Right lobe of liver (tissue), 6 donors: Measurements from ENCODE around the gene POMT2. TPM values are rescaled to one million over a fixed set of nuclear protein-coding genes. Genes with fewer than 3 reads are reported as not detected.

Experiments used
- ATAC-seq, 4 donors: fragments of 200-7000 bp; cut with Tn5 transposase; one replicate each; pipeline ENCODE4 v1.9.1; 2020; ENCODE audit warnings: mild to moderate bottlenecking in 4 of 4, moderate library complexity in 4 of 4
- DNase-seq, 3 donors: peaks; one replicate each; pipeline ENCODE4 v3.0.0-alpha.2; 2020
- H3K27ac ChIP-seq, 3 donors: fragments of 200-600 bp; one replicate each; pipeline ENCODE4 v1.8.0; 2022
- H3K27me3 ChIP-seq, 2 donors: fragments of 200-600 bp; one replicate each; pipeline ENCODE4 v1.8.0; 2022
- H3K36me3 ChIP-seq, 4 donors: fragments of 200-600 bp; sonication (generic) in 1 of 4; one replicate each; pipeline versions ENCODE4 v1.5.1 to v1.8.0; 2017 to 2022; ENCODE audit warnings: control low read depth in 1 of 4
- H3K4me1 ChIP-seq, 4 donors: fragments of 200-600 bp; sonication (generic) in 1 of 4; one replicate each; pipeline versions ENCODE4 v1.5.1 to v1.8.0; 2017 to 2022; ENCODE audit warnings: control low read depth in 1 of 4
- H3K4me3 ChIP-seq, 3 donors: fragments of 200-600 bp; one replicate each; pipeline ENCODE4 v1.8.0; 2022
- H3K9me3 ChIP-seq, 4 donors: fragments of 200-600 bp; sonication (generic) in 1 of 4; one replicate each; pipeline versions ENCODE4 v1.5.1 to v1.8.0; 2017 to 2022; ENCODE audit warnings: control low read depth in 1 of 4
- POLR2A ChIP-seq: fragments of 450-650 bp; IDR thresholded peaks from one replicate; pipeline ENCODE4 v1.6.1; 2017; ENCODE audit warnings: antibody characterized with exemption, mild to moderate bottlenecking
- WGBS: methylation state at CpG from one replicate; pipeline ENCODE4 v1.1.6; 2018; ENCODE audit warnings: low coverage, low lambda C conversion rate; ENCODE audit not compliant: insufficient coverage; ENCODE audit errors: missing lambda C conversion rate; 5-methylcytosine and 5-hydroxymethylcytosine counted together
- intact Hi-C, 2 donors: fragments of 100-400 bp; cut with DNase I; formaldehyde crosslinking; loops; one replicate each; pipeline versions ENCODE4 v1.11.2 to v1.14.1; 2022
- total RNA-seq, 6 experiments: library from RNA; depleted of rRNA in 2 of 6; stranded (reverse); fragments of >200 nt in 2 of 6; fragmentation: NEBNext Ultra II Directional in 3 of 6; extraction: Animal tissue kit (Norgen Biotek cat#: 25700) in 3 of 6; gene quantifications; one replicate each; pipeline versions ENCODE4 v1.1.0 to v1.2.4, GENCODE V29; 2016 to 2023
- TF ChIP-seq, protein P1 (sequence below), 4 donors: fragments of 200-600 bp in 3 of 4; fragments of 450-650 bp in 1 of 4; IDR thresholded peaks; one replicate each; pipeline versions ENCODE4 v1.5.1 to v1.8.0; 2016 to 2022; ENCODE audit warnings: antibody characterized with exemption in 4 of 4, mild to moderate bottlenecking in 2 of 4
- donor health status: DM: no; HTN: yes; CAD: no.
- donor health status: DM: no; HTN: no; CAD: no.
- donor health status: DM: no; HTN: no; CAD: no.
- donor health status: DM: no; HTN: yes; CAD: no.
- donor health status: DM: no; HTN: yes; CAD: no.

The POMT2 gene
- total RNA-seq, 6 experiments from 2014 or later, result 5.5 to 15.9 (median 12.9) TPM

DNA sequence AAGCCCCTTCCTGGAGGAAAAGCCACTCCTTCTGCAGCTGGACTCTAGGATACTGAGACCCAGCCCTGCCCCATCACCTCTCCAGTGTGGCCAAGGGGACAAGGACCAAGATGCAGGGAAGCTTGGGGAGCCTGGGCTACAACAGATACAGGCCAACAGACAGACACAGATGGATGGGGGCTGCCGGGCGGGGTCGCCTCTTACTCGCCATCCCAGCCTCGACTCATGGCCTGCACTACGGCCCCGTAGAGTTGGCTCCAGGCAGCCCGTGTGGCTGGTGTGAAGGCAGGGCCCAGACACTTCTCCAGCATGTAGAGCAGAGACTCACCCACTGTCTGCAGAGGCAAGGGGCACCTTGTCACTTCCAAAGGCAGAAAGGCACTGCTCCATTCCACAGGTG lies 54.3 kb downstream of the POMT2 start:
- no peak for ATAC-seq

DNA sequence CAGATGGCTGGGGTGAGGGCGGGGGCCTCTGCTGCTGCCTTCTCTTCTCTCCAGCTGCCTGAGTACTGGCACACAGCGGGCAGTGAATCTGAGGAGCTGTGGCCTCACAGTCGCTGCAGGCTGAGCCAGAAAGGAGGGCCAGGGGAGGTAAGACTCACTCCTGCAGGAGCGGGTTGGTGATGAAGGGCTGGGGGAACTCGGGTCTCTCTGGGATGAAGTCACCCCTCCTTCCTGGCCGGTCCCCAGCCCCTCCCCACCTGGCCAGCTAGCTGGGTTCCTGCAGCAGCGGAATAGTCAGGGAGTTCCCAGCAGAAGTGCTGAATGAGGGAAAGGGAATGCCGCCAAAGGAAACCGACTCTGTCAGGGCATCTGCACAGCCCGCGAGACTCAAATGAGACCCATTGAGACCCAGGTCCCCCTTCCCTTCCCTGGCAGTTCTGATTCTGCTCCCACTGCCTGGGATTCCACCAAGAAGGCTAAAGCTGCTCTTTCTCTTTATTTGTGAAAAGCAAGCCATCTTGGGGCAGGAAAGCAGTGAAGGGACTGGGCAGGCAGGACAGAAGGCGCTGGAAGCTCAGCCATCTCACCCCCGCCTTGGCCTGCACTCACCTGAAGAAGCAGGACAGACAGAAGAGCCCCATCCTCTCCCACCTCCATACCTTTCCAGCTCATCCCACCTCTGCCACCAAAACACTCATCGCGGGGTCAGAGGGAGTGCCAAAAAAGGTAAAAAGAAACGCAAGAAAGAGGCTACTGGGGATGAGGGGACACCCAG lies 54.9 kb downstream of the POMT2 start:
- 62% methylated on average over 8 of the region's 16 CpGs for WGBS
- ATAC-seq (no peak), DNase-seq (no peak)
- intact Hi-C loops, result no loop called here
- Histone ChIP-seq H3K36me3 (no peaks in the 10 kb centered on the region), H3K4me3 (no peak overlapping the region), H3K9me3 (no peaks in the 10 kb centered on the region), H3K27ac (no peak overlapping the region), H3K4me1 (no peaks in the 10 kb centered on the region), H3K27me3 (no peaks in the 10 kb centered on the region)
- TF ChIP-seq, protein P1, sequence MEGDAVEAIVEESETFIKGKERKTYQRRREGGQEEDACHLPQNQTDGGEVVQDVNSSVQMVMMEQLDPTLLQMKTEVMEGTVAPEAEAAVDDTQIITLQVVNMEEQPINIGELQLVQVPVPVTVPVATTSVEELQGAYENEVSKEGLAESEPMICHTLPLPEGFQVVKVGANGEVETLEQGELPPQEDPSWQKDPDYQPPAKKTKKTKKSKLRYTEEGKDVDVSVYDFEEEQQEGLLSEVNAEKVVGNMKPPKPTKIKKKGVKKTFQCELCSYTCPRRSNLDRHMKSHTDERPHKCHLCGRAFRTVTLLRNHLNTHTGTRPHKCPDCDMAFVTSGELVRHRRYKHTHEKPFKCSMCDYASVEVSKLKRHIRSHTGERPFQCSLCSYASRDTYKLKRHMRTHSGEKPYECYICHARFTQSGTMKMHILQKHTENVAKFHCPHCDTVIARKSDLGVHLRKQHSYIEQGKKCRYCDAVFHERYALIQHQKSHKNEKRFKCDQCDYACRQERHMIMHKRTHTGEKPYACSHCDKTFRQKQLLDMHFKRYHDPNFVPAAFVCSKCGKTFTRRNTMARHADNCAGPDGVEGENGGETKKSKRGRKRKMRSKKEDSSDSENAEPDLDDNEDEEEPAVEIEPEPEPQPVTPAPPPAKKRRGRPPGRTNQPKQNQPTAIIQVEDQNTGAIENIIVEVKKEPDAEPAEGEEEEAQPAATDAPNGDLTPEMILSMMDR (IDR thresholded peaks at IDR 0.05), result no peak
- TF ChIP-seq POLR2A, result no peak

More for the DNA sequence above, 54.3 kb downstream of the POMT2 start:
- no peaks in the 10 kb centered on the region for H3K9me3 ChIP-seq
- TF ChIP-seq POLR2A, result no peak
- TF ChIP-seq, protein P1 (IDR thresholded peaks at IDR 0.05), result no peak
- no peaks in the 10 kb centered on the region for H3K4me1 ChIP-seq
- intact Hi-C loops, result no loop called here
- H3K4me3 ChIP-seq, result no peak overlapping the region
- no peaks in the 10 kb centered on the region for H3K36me3 ChIP-seq
- no peak overlapping the region for H3K27ac ChIP-seq
- WGBS, result no CpG with 5 or more reads among the region's 8 CpGs
- DNase-seq, result no peak
- H3K27me3 ChIP-seq, result peaks cover 0 to 3% of the 10 kb centered on the region in 2 donors

DNA sequence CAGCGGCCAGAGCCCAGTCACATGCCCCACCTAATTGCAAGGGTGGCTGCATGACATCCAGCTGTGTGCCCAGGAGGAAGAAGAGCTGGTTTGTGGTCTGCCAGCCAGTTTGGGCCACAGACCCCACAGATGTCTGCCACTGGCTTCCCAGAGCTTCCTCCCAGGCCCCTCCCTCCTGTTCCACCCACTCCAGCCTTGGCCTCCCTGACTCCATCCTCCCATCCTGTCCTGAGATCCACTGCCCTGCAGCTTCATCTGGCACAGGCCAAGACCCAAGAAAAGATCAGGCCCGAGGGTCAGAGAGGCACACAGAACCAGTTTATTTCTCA lies 55.5 kb downstream of the POMT2 start:
- TF ChIP-seq, protein P1 (IDR thresholded peaks at IDR 0.05), result no peak
- TF ChIP-seq POLR2A, result no peak
- Histone ChIP-seq H3K4me1 (no peaks in the 10 kb centered on the region), H3K27ac (no peak overlapping the region), H3K4me3 (no peak overlapping the region), H3K36me3 (no peaks in the 10 kb centered on the region), H3K27me3 (no peaks in the 10 kb centered on the region), H3K9me3 (no peaks in the 10 kb centered on the region)
- WGBS, result 0% methylated on average over 1 of the region's 2 CpGs
- no peak for ATAC-seq
- intact Hi-C loops, result no loop called here
- no peak for DNase-seq

DNA sequence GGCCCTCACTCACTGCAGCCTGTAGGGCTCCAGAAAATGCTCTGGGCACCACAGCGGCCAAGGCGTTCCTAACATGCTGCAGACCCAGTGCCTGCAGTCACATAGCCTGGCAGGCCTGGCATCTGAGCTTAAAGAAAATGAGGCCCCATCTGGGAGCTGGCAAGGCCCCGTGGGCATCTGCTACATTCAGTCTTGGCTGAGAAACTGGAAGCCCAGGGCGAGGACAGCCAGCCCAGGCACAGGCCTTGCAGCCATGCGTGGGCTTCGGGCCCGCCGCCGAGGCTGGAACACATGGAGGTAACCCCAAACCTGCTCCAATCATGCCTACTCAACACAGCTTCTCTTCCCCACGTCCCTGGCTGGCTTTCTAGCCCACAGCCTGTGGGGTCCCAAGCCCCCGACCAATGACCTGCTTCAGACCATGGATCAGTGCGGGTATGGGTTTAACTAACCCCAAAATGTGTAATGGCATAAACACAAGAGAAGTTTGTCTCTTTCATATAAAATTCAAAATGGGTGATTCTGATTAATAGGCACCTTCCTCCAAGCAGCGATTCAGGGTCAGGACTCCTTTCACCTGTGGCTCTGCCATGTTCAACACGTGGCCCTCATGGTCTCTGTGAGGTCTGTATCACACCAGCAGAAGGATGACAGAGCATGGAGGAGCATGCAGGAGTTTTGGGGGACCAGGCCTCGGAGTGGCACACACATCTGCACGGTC lies 56.1 kb downstream of the POMT2 start:
- Histone ChIP-seq H3K4me1 (no peaks in the 10 kb centered on the region), H3K27ac (no peak overlapping the region), H3K9me3 (no peaks in the 10 kb centered on the region), H3K27me3 (no peaks in the 10 kb centered on the region), H3K4me3 (no peak overlapping the region), H3K36me3 (no peaks in the 10 kb centered on the region)
- intact Hi-C loops, result no loop called here
- no peak for TF ChIP-seq POLR2A
- TF ChIP-seq, protein P1 (IDR thresholded peaks at IDR 0.05), result no peak
- no peak for DNase-seq
- WGBS, result 68% methylated on average over 5 of the region's 16 CpGs
- no peak for ATAC-seq
